ENCODE data around the gene TMEM80.
"Not testable (repeated sequence)": the region's sequence is repeated elsewhere in the genome, so short reads cannot be mapped to it uniquely, and the experiment has no call there.

DNA sequence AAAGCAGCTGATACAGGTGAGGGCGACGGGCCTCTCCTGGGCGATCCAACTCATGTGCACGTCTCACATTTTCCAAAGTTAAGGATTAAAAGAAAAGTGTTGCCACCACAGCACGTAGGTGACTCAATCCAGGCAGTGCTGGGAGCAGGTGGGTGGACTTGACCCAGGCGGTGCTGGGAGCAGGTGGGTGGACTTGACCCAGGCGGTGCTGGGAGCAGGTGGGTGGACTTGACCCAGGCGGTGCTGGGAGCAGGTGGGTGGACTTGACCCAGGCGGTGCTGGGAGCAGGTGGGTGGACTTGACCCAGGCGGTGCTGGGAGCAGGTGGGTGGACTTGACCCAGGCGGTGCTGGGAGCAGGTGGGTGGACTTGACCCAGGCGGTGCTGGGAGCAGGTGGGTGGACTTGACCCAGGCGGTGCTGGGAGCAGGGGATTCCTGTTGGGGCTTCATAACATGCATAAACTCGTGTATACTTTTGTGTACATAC lies 47.9 kb upstream of the TMEM80 start:
- not testable (repeated sequence) for TF ChIP-seq POLR2A (IDR thresholded peaks at IDR 0.05); POLR2AphosphoS5 (IDR thresholded peaks at IDR 0.05; ENCODE audit: insufficient read depth in 1 of 2, low read depth in 1 of 2)
- TF ChIP-seq, protein P1, sequence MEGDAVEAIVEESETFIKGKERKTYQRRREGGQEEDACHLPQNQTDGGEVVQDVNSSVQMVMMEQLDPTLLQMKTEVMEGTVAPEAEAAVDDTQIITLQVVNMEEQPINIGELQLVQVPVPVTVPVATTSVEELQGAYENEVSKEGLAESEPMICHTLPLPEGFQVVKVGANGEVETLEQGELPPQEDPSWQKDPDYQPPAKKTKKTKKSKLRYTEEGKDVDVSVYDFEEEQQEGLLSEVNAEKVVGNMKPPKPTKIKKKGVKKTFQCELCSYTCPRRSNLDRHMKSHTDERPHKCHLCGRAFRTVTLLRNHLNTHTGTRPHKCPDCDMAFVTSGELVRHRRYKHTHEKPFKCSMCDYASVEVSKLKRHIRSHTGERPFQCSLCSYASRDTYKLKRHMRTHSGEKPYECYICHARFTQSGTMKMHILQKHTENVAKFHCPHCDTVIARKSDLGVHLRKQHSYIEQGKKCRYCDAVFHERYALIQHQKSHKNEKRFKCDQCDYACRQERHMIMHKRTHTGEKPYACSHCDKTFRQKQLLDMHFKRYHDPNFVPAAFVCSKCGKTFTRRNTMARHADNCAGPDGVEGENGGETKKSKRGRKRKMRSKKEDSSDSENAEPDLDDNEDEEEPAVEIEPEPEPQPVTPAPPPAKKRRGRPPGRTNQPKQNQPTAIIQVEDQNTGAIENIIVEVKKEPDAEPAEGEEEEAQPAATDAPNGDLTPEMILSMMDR (IDR thresholded peaks at IDR 0.05), result not testable (repeated sequence)

Measured in vagina (tissue), 2 donors.